Endothelial cell (in vitro differentiated cells): ENCODE measurements around the gene CDS2. TPM values are rescaled to one million over a fixed set of nuclear protein-coding genes. Genes with fewer than 3 reads are reported as not detected.
"Not testable (repeated sequence)": the region's sequence is repeated elsewhere in the genome, so short reads cannot be mapped to it uniquely, and the experiment has no call there.

ENCODE experiments used
- DNase-seq: peaks from one replicate; pipeline ENCODE4 v3.0.0; 2021; ENCODE audit warnings: low spot score
- H3K27ac Mint-ChIP-seq: one replicate; pipeline ENCODE4 v1.8.0; 2021; ENCODE audit warnings: mixed read lengths, inconsistent platforms; ENCODE audit not compliant: unreplicated experiment
- H3K27me3 Mint-ChIP-seq: one replicate; pipeline ENCODE4 v1.8.0; 2021; ENCODE audit warnings: mild to moderate bottlenecking, moderate library complexity, mixed read lengths, inconsistent platforms; ENCODE audit not compliant: unreplicated experiment
- H3K36me3 Mint-ChIP-seq: one replicate; pipeline ENCODE4 v1.8.0; 2021; ENCODE audit warnings: mild to moderate bottlenecking, low read depth, mixed read lengths, inconsistent platforms; ENCODE audit not compliant: unreplicated experiment
- H3K4me1 Mint-ChIP-seq: one replicate; pipeline ENCODE4 v1.8.0; 2021; ENCODE audit warnings: mild to moderate bottlenecking, mixed read lengths, inconsistent platforms; ENCODE audit not compliant: unreplicated experiment
- H3K4me3 Mint-ChIP-seq: one replicate; pipeline ENCODE4 v1.8.0; 2021; ENCODE audit warnings: mild to moderate bottlenecking, mixed read lengths, inconsistent platforms; ENCODE audit not compliant: unreplicated experiment
- H3K9me3 Mint-ChIP-seq: one replicate; pipeline ENCODE4 v1.8.0; 2021; ENCODE audit warnings: mixed read lengths, inconsistent platforms; ENCODE audit not compliant: unreplicated experiment
- CTCF ChIP-seq: fragments of 200-600 bp; sonication (generic); IDR thresholded peaks from one replicate; pipeline ENCODE4 v1.5.0; 2021; ENCODE audit warnings: antibody characterized with exemption; ENCODE audit not compliant: unreplicated experiment
- total RNA-seq: library from RNA; stranded (reverse); fragmentation: NEBNext Ultra II Directional; extraction: Animal tissue kit (Norgen Biotek cat#: 25700); gene quantifications from one replicate; pipeline ENCODE4 v1.2.1, GENCODE V29; 2021; ENCODE audit not compliant: unreplicated experiment

Gene CDS2
- total RNA-seq, 1 donor from 2014 or later, result 130 TPM

- no peak for TF ChIP-seq CTCF
- H3K4me3 Mint-ChIP-seq, result no peak overlapping the region
- H3K27me3 Mint-ChIP-seq, result no peaks in the 10 kb centered on the region
- H3K27ac Mint-ChIP-seq, result no peak overlapping the region
- DNase-seq, result no peak
- peaks cover 12% of the 10 kb centered on the region for H3K4me1 Mint-ChIP-seq
- H3K9me3 Mint-ChIP-seq, result no peaks in the 10 kb centered on the region
- peaks cover 9% of the 10 kb centered on the region for H3K36me3 Mint-ChIP-seq
Observed at GRCh38 chr20:5095454-5095853, 31.4 kb upstream of the CDS2 start.

- Mint-ChIP-seq H3K36me3 (peaks cover 9% of the 10 kb centered on the region), H3K4me1 (peaks cover 8% of the 10 kb centered on the region), H3K27ac (no peak overlapping the region), H3K9me3 (no peaks in the 10 kb centered on the region), H3K27me3 (no peaks in the 10 kb centered on the region), H3K4me3 (peak overlapping the region; percentile 43)
- DNase-seq, result no peak
- TF ChIP-seq CTCF, result no peak
Observed at GRCh38 chr20:5095931-5096330, 30.9 kb upstream of the CDS2 start.

- no peak for DNase-seq
- no peak overlapping the region for H3K4me3 Mint-ChIP-seq
- H3K9me3 Mint-ChIP-seq, result no peaks in the 10 kb centered on the region
- H3K4me1 Mint-ChIP-seq, result peaks cover 8% of the 10 kb centered on the region
- H3K36me3 Mint-ChIP-seq, result peaks cover 9% of the 10 kb centered on the region
- TF ChIP-seq CTCF, result no peak
- no peaks in the 10 kb centered on the region for H3K27me3 Mint-ChIP-seq
- H3K27ac Mint-ChIP-seq, result no peak overlapping the region
Observed at GRCh38 chr20:5096463-5096862, 30.3 kb upstream of the CDS2 start.

GRCh38 chr20:5099009-5099408 is 27.8 kb upstream of the CDS2 start:
- H3K27ac Mint-ChIP-seq, result not testable (repeated sequence)

GRCh38 chr20:5099909-5100308 is 26.9 kb upstream of the CDS2 start:
- not testable (repeated sequence) for H3K27ac Mint-ChIP-seq, H3K4me3 Mint-ChIP-seq, H3K9me3 Mint-ChIP-seq, H3K27me3 Mint-ChIP-seq, H3K4me1 Mint-ChIP-seq, DNase-seq
- H3K36me3 Mint-ChIP-seq, result peaks cover 20% of the 10 kb centered on the region

More at GRCh38 chr20:5099009-5099408, 27.8 kb upstream of the CDS2 start:
- not testable (repeated sequence) for DNase-seq, H3K9me3 Mint-ChIP-seq, H3K4me1 Mint-ChIP-seq, H3K27me3 Mint-ChIP-seq, H3K4me3 Mint-ChIP-seq
- peaks cover 14% of the 10 kb centered on the region for H3K36me3 Mint-ChIP-seq

- Mint-ChIP-seq H3K27ac (peak overlapping the region; percentile 74), H3K36me3 (peaks cover 20% of the 10 kb centered on the region), H3K4me3 (no peak overlapping the region), H3K9me3 (no peaks in the 10 kb centered on the region), H3K27me3 (no peaks in the 10 kb centered on the region), H3K4me1 (peaks cover 5% of the 10 kb centered on the region)
- TF ChIP-seq CTCF, result peak; percentile 93
- DNase-seq, result peak; percentile 77
Observed at GRCh38 chr20:5100684-5101347, 26.0 kb upstream of the CDS2 start.
